Muscle of leg (tissue), 11 donors: Measurements from ENCODE around the gene C10orf71. TPM values are rescaled to one million over a fixed set of nuclear protein-coding genes. Genes with fewer than 3 reads are reported as not detected.

ENCODE experiments used
- DNase-seq: peaks from one replicate; pipeline ENCODE4 v3.0.0; 2013
- H3K27ac ChIP-seq: one replicate; pipeline ENCODE4 v1.5.1; 2013; ENCODE audit warnings: mild to moderate bottlenecking, low read length, control low read depth
- H3K27me3 ChIP-seq: one replicate; pipeline ENCODE4 v1.6.1; 2013; ENCODE audit warnings: low read length; ENCODE audit not compliant: control insufficient read depth, insufficient read depth
- H3K36me3 ChIP-seq: one replicate; pipeline ENCODE4 v1.6.1; 2013; ENCODE audit warnings: low read length; ENCODE audit not compliant: control insufficient read depth, insufficient read depth
- H3K4me1 ChIP-seq: one replicate; pipeline ENCODE4 v1.6.1; 2013; ENCODE audit warnings: low read length; ENCODE audit not compliant: control insufficient read depth, insufficient read depth
- H3K4me3 ChIP-seq: one replicate; pipeline ENCODE4 v1.5.1; 2013; ENCODE audit warnings: low read length, control low read depth
- H3K9me3 ChIP-seq: replicated peaks from 2 replicates; pipeline ENCODE4 v1.6.1; 2013; ENCODE audit warnings: low read depth, low read length; ENCODE audit not compliant: control insufficient read depth
- WGBS: methylation state at CpG from one replicate; pipeline ENCODE4 v1.1.5; 2013; ENCODE audit warnings: missing lambda C conversion rate; ENCODE audit not compliant: insufficient coverage; 5-methylcytosine and 5-hydroxymethylcytosine counted together
- polyA plus RNA-seq, 8 donors: library from polyadenylated mRNA; unstranded; fragments of 120-200 nt; gene quantifications; one replicate each; pipeline versions ENCODE4 v1.2.1 to v1.2.3, GENCODE V29; 2013; ENCODE audit warnings: inconsistent platforms in 1 of 8, low replicate concordance in 1 of 8; ENCODE audit not compliant: insufficient read length in 8 of 8, insufficient read depth in 1 of 8
- total RNA-seq: library from RNA; stranded (reverse); fragments of 120-200 nt; gene quantifications from one replicate; pipeline ENCODE4 v1.2.4, GENCODE V29; 2013

The C10orf71 gene
- total and polyA plus RNA-seq, 9 donors, result 10.8 to 26.6 (median 20.9) TPM

DNA sequence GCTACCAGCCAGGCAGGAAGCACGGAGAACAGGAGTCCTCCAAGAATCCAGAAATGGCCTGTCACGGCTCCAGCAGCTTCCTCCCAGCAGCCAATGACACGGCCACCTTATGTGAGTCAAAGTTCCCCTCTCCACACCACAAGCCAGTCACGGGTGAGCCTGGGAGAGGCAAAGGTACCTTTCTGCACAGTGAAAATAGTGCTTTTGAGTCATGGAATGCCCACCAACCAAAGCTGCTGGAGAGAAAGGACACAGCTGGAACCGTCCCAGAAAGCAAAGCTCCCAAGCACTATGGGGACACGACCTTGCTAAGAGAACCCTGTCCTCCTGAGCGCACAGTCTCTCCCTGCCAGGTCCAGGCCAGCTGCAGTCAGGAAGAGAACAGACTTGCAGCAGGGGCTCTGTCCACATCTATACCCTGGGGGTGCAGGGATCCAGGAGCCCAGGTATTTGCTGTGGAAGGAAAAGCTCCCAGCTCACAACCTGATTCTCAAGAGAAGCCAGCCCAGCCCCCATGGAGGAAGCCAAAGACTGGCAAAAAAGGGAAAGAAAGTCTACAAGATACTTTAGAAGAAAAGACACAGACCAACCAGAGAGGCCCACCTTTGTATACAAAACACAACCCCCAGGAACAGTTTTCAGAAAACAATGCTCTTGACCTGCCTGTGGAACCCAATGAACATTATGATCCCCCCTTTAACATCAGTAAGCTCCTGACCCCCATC, 24.4 kb downstream of the C10orf71 start:
- Histone ChIP-seq H3K27ac (no peak overlapping the region), H3K9me3 (no peaks in the 10 kb centered on the region), H3K27me3 (no peaks in the 10 kb centered on the region), H3K4me1 (peaks cover 5% of the 10 kb centered on the region), H3K4me3 (no peak overlapping the region), H3K36me3 (peaks cover 12% of the 10 kb centered on the region)
- 41% methylated on average over 2 of the region's 7 CpGs for WGBS
- no peak for DNase-seq

DNA sequence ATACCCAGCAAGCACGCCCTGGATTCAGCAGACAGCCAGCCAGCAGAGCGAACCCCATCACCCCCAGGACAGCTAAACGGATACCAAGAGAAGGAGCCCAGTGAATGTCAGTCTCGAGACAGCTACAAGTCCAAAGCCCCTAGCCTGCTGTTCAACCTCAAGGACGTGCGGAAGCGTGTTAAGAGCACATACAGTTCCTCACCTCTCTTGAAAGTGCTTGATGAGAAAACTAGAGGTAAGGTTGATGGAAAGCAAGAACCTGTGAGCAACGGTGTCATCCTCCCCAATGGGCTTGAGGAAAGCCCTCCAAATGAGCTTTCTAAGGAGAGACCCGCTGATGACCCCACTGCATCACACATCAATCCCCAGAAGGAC, 24.9 kb downstream of the C10orf71 start:
- H3K27me3 ChIP-seq, result no peaks in the 10 kb centered on the region
- no peak overlapping the region for H3K4me3 ChIP-seq
- no peak overlapping the region for H3K27ac ChIP-seq
- H3K9me3 ChIP-seq, result no peaks in the 10 kb centered on the region
- DNase-seq, result no peak
- H3K4me1 ChIP-seq, result peaks cover 5% of the 10 kb centered on the region
- H3K36me3 ChIP-seq, result peaks cover 12% of the 10 kb centered on the region
- 80% methylated on average over 4 of the region's 9 CpGs for WGBS

DNA sequence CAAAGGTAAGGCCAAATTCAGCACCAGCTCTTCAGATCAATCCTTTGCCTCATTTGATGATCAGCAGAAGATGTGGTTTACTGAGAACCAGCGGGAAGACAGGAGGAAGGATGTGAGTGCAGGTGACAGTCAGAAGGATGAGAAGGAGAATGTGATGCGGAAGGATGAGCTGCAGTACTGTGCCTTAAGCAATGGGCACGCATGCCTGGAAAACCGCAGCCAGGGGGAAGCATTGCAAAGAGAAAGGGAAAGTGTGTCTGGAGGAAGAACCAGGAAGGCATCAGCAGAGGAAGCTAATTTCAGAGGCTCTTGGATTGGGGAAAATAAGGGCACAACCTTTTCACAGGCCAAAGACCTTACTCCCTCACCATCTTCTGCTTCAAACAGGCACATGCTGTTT, 25.7 kb downstream of the C10orf71 start:
- no peak overlapping the region for H3K27ac ChIP-seq
- 62% methylated on average over 4 of the region's 4 CpGs for WGBS

DNA sequence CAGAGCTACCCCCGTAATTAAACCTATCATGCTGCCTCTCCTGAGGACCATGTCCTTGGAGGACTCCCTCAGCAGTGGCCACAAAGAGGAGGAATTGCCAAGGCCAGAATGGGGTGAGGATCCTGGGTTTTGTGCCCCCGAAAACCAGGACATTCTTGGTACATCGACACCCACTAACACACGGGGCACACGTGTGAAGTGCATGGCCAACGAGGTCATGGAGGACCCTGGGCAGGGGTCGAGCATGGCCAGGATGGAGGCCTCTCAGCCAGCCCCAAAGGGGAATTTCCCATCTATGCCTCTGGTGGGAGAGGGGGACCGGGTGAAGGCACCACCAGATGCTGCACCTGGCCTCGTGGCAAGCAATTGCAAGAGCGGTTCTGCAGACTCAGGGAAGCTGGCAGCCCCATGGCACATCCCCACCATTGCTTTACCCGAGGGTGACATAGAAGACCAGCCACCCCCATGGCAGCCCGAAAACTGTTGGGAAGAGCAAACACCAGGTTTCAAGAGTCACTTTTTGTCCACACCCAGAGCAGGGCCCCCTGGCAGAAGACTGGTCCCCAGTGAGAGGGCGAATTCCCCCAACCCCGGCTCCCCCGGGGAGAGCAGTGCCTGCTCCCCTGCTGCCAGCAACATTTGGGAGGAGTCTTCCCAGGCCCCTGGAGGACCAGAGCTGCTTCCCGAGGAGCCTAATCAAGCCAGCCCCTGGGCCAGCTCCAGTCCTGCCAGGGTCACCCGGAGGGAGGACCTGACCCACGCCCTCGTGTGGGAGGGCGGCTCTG, 26.4 kb downstream of the C10orf71 start:
- H3K4me3 ChIP-seq, result no peak overlapping the region
- 83% methylated on average over 16 of the region's 20 CpGs for WGBS
- no peaks in the 10 kb centered on the region for H3K27me3 ChIP-seq
- no peak overlapping the region for H3K27ac ChIP-seq
- no peak for DNase-seq
- peaks cover 5% of the 10 kb centered on the region for H3K4me1 ChIP-seq
- H3K9me3 ChIP-seq, result no peaks in the 10 kb centered on the region
- peaks cover 12% of the 10 kb centered on the region for H3K36me3 ChIP-seq

More for the DNA sequence above, 25.7 kb downstream of the C10orf71 start:
- Histone ChIP-seq H3K4me1 (peaks cover 5% of the 10 kb centered on the region), H3K27me3 (no peaks in the 10 kb centered on the region), H3K36me3 (peaks cover 12% of the 10 kb centered on the region), H3K4me3 (no peak overlapping the region), H3K9me3 (no peaks in the 10 kb centered on the region)
- no peak for DNase-seq

DNA sequence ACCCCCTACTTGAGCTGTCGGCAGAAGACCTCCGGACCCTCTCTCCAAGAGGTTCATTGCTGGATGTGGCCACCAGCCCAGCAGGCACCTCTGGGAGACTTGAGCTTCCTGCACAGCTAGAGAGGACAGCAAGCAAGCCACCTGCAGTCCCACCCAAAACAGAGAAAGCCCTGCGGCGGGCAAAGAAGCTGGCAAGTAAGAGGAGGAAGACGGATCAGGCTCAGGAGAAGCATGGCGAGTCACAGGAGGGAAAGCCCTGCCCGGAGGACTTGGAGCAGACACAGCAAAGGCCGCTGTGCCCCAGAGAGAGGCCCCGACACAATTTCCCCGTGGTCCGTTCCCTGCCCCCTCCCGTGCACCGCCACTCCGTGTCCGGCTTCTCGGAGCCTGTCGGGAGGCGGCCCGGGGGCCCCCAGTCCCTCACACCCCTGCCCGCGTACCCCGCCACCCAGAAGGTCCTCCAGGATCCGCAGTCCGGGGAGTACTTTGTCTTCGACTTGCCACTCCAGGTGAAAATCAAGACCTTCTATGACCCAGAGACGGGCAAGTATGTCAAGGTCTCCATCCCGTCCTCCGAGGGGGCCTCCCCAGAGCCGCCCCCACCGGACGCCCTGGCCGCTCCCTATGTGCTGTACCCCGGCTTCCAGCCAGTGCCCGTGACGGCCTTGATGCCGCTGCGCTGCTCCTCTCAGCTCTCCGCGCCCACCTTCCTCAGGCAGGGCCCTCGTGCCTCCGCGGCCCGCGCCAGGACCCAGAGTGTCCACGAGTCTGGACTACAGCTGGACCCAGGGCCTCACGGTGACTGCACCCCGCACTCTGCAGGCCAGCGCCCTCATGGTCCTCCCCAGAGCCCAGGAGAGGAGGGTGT, 27.2 kb downstream of the C10orf71 start:
- H3K36me3 ChIP-seq, result peaks cover 12% of the 10 kb centered on the region
- no peaks in the 10 kb centered on the region for H3K9me3 ChIP-seq
- no peak overlapping the region for H3K27ac ChIP-seq
- H3K4me1 ChIP-seq, result peaks cover 5% of the 10 kb centered on the region
- H3K27me3 ChIP-seq, result no peaks in the 10 kb centered on the region
- DNase-seq, result no peak
- 93% methylated on average over 46 of the region's 48 CpGs for WGBS
- no peak overlapping the region for H3K4me3 ChIP-seq

DNA sequence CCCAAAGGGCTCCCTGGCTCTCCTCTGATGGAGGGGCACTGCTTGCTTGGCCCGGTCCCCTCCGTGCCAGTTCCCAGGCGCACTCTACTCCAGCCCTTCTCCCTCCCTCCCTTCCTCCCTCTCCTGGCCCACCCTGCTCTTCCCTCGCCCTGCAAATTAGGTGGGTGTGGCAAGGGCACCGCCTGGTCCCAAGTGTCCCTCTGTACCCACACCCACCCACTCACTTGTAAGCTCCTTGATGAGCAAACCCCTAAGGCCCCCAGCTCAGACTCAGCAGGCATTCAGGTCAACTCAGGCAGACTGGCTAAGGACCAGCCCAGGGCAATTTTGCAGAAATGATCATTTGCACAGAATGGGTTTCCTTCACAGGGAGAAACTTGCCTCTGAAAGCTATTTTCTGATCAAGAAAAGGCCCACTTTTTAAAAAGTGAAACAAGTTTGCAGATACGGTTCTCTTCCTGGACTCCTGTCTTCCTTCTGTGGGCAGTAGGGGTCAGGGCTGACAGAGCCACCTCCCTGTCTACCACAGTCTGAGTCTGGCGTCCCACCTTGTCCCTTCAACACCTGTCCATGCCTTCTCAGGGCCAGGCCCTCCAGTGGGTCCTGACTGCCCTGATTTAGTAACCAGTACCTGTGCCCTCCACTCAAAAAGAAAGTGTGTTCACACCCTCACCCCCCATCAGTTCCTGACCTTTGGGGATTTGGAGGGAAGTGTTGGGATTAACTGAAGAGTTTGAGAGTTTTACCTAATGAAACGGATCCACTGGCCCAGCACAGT, 28.3 kb downstream of the C10orf71 start:
- DNase-seq, result no peak
- Histone ChIP-seq H3K27me3 (no peaks in the 10 kb centered on the region), H3K9me3 (no peaks in the 10 kb centered on the region), H3K36me3 (peaks cover 11% of the 10 kb centered on the region), H3K27ac (no peak overlapping the region), H3K4me1 (peaks cover 5% of the 10 kb centered on the region), H3K4me3 (no peak overlapping the region)
- 54% methylated on average over 3 of the region's 8 CpGs for WGBS

DNA sequence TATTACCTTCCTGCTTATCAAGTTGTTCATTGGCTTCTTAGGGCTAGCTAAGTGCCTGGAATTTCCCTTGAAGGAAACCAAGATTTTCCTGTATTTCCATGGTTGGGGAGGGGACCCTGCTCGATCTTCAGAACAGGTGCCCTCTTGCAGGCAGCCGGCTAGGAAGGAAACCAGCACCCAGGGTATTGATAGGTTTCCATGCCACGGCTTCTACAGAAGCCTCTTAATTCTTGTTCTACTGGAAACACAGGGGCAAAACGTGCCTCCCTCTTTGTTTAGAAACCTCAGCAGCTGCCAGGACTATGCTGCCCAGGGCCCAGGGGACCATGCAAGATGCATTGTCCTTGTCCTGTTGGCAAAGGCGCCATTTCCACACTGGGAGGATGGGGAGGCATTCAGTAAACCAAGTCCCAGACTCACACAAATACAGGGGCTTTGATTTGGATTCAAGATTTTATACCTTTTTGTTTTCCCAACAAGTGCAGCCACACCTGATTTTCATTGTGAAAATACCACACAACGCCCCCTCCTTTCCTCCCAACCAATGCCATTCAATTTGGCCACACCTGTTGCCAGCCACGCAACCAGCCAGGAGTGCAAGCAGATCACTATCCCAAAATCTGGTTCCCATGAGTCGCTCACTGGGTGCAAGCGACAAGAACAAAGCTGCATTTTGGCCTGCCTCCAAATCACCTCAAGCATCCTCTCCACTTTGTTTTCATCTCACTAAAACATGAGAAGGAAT, 29.6 kb downstream of the C10orf71 start:
- H3K9me3 ChIP-seq, result no peaks in the 10 kb centered on the region
- H3K4me3 ChIP-seq, result no peak overlapping the region
- 95% methylated on average over 5 of the region's 9 CpGs for WGBS
- no peaks in the 10 kb centered on the region for H3K4me1 ChIP-seq
- no peaks in the 10 kb centered on the region for H3K27me3 ChIP-seq
- no peak overlapping the region for H3K27ac ChIP-seq
- peaks cover 5% of the 10 kb centered on the region for H3K36me3 ChIP-seq
- no peak for DNase-seq

DNA sequence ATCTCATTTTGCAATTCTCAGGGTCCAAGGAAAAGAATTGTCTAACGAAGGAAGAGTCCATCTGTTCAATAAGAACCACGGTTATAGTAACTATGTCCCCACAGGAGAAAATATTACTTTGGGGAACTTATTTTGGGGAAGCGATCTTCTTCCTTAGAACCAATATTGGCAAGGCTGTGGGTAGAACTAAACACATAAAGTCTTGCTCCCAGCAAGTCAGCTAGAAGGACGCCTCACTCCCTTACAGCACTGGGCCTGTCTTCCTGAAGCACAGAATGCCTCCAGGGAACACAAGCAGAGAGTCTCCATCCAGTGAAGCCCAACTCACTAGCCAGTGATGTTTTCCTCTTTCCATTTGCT, 30.2 kb downstream of the C10orf71 start:
- H3K9me3 ChIP-seq, result no peaks in the 10 kb centered on the region
- no CpG with 5 or more reads among the region's 4 CpGs for WGBS
- no peaks in the 10 kb centered on the region for H3K4me1 ChIP-seq
- peaks cover 5% of the 10 kb centered on the region for H3K36me3 ChIP-seq
- DNase-seq, result no peak
- no peaks in the 10 kb centered on the region for H3K27me3 ChIP-seq
- no peak overlapping the region for H3K4me3 ChIP-seq
- no peak overlapping the region for H3K27ac ChIP-seq

DNA sequence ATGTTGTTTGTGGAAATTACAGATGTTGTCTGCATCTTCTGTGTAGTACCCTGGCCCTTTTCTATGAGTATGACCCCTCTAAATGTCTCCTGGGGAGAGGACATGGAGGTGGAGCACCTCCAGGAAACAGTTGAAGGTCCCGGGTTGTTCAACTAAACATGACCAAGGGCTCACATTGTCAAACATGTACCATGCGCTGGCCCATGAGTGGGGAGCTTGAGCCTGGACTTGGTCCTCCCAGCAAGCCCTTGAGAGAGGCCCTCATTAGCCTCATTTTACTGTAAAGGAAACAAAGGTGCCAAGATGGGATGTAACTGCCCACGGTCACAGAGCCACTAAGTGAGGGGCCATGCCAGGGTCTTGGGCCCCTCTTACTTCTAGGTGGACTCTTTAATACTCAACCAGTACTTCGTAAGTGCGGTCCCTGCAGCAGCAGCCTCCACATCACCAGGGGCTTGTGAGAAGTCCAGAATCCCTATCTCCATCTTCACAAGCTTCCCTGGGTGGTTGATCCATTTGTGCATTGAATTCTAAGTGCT, 31.2 kb downstream of the C10orf71 start:
- Histone ChIP-seq H3K27me3 (no peaks in the 10 kb centered on the region), H3K36me3 (no peaks in the 10 kb centered on the region), H3K27ac (no peak overlapping the region), H3K9me3 (no peaks in the 10 kb centered on the region), H3K4me3 (no peak overlapping the region), H3K4me1 (no peaks in the 10 kb centered on the region)
- DNase-seq, result no peak
- WGBS, result 100% methylated on average over 1 of the region's 5 CpGs
